NCI-H2171 treated with DMSO at 0.1 percent for 48 hours (cell line): Measurements from ENCODE around the gene STK11.
A peak's percentile ranks its signal among the peaks of the same experiment; 100 is the strongest.
"Not testable (repeated sequence)": the region's sequence is repeated elsewhere in the genome, so short reads cannot be mapped to it uniquely, and the experiment has no call there.

Experiments
- DNase-seq: peaks from one replicate; lab custom pipeline; 2025; lab: John Stamatoyannopoulos, UW

STK11 gene

DNA sequence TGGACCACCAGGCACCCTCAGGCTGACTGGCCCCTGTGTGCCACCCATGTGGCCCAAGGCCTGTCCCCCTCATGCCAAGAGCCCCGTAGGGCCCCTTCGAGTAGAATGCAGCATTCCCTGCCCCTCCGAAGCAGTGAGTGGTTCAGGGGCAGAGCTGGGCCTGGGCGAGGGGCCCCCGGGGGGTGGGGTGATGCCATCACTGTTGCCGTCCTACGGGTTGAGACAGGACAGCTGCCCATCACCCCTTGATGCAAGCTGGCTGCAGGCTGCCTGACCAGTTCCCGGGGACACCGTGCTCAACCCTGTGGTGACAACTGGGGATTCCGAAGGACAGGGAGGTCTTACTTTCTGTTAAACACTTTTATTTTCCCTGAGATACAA lies 36.2 kb upstream of the STK11 start:
- DNase-seq, result no peak

DNA sequence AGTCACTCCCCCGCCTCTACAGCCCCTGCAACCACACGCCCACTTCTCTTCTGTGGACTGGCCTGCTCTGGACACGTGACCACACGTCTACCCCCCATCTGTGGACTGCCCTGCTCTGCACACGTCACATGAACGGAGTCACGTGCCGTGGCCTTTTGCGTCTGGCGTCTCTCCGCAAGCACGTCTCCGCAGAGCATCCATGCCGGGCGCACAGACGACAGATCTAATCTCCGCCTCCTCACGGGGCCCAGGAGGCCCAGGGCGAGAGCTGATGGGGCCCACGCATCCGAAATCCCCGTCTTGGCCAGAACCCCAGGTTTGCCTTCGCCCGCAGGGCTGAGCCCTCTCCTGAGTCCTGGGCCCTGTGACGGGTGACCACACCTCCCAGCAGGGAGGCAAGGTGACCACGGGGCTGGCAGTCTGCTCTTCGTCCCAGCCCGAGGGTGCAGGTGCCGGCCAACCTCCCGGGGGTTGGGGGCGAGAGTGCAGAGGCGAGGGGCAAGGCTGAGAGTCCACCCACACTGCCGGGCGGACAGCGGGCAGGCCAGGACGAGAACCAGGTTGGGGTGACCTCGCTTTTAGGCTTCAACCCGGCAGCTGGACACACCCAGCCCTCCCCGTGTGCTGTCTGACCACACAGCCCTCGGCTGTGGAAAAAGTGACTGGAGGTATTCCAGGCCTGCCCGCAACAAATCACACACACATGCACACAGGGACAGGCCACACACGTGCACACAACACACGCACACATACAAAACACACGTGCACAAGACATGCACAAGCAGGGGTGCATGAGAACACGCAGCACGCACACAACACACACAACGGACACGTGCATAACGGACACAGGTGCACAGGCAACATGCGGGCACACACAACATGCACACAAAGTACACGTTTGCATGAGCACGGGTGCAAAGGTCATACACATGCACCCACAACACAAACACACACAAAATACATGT lies 35.4 kb upstream of the STK11 start:
- DNase-seq, result no peak

DNA sequence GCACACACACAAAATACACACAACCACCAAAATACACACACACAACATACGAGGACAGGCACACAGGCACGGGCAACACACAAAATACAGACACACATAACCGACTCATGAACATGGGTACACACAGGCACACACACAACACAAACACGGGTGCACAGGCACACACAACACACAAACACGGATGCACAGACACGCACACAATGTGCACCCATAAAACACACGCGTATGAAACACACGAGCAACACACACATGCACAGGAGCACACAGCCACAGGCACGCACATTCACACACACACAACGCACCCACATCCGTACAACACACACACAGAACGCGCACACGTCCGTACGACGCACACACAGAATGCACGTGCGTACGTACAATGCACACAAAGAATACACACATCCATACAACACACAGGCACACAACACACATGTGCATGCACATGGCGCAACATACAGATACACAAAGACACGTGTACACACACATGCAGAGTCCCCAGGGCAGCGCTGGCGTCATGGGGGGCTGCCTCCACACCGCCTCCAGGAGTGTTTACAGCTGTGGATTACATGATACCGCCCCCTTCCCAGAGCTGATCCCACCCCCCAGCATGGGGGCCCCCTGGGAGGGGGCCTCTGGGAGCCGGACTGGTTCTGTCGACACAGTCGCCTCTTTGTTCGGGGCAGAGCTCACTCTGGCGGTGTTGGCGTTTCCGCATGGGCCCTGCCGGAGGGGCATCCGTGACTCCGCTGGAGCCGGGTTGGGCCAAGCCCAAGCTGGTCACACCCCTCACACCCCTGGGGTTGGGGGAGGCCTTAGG lies 34.4 kb upstream of the STK11 start:
- no peak for DNase-seq

DNA sequence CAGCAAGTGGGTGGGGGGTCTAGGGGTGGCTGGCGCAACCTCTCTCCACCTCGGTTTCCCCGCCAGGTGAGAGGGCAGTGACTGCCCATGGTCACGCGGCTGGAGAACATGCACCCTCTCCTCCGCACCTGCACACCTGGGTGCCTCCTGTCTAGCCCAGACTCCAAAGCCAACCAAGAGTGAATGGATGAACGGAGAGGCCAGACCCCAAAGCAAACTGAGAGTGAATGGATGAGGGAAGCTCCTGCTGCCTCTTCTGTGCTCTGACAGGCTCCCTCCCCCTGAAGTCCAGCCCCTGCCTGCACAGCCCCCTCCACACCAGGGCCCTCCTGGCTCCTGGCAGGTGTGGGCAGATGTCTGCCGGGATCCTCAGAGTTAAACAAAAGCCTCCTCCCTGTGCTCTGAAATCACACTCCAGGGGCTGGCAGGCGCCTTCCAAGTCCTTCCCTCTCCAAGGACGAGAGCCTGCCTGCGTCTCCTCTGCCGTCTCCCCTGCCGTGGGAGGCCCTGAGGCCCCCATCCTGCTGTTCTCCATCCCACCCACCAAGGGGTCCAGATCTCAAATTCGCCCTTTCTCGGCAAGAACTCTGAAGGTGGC lies 33.7 kb upstream of the STK11 start:
- peak; percentile 80 for DNase-seq

DNA sequence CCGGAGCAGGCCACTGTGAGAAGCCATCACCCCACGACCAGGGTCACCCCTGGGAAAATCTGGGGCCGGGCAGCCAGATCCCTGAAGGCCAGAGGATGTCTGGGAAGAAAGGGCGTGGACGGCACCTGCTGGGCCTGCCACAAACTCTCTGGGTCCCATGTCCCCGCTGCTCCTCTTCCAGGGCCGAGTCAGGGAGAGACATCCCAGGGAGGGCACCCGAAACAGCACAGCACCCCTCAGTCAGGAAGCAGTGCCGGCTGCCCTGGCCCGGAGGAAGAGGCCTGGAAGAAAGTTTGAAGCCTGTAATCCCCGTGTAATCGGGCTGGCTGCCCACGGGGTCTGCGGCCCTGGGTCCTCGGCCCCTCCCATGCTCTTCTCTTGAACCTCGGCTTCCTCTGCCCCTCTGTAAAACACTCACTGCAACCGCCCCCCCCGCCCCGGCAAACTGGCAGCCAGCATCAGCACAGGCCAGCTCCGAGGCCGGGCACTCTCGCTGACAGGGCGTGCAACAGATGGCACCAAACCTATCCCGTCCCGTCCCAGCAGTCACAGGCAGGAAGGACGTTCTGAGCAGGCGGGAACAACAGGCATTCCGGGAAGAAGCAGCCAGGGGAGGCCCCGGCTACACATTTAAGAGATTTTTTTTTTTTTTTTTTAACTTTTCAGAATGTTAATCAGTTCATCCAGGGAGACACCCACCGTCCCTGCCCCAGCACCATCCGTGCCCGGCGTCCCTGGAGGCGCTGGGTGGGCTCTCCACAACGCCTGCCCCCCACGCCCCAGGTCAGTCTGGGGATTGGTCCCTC lies 33.0 kb upstream of the STK11 start:
- DNase-seq, result peak; percentile 63

DNA sequence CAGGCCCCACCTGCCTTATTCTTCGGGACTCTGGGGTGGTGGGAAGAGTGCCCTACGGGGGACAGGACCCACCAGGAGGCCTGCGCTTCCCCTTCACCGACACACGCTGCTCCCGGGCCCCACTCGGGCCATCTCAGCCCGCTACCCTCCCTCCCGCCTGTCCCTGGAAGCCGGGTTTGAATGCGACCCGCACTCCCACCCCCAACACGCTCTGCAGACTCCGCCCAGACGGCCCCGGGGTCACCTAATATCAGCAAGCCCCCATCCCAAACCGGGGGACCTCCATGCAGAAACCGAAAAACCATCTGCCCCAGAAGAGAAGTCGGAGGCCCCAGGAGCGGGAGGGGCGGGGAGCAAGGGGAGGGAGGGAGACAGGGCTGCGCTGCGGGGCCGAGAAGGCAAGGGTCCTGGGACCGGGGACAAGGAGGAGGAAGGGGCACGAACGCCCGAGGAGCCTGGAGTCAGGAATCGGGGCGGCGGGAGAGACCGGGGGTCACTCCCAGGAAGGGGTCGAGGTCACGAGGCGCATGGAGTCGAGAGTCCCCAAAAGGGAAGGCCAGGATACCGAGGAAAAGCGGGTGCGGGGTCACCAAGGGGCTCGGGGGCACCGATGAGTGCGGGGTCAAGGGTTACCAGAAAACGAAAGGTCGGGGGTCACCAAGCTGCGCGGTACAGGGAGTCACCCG lies 32.3 kb upstream of the STK11 start:
- no peak for DNase-seq

DNA sequence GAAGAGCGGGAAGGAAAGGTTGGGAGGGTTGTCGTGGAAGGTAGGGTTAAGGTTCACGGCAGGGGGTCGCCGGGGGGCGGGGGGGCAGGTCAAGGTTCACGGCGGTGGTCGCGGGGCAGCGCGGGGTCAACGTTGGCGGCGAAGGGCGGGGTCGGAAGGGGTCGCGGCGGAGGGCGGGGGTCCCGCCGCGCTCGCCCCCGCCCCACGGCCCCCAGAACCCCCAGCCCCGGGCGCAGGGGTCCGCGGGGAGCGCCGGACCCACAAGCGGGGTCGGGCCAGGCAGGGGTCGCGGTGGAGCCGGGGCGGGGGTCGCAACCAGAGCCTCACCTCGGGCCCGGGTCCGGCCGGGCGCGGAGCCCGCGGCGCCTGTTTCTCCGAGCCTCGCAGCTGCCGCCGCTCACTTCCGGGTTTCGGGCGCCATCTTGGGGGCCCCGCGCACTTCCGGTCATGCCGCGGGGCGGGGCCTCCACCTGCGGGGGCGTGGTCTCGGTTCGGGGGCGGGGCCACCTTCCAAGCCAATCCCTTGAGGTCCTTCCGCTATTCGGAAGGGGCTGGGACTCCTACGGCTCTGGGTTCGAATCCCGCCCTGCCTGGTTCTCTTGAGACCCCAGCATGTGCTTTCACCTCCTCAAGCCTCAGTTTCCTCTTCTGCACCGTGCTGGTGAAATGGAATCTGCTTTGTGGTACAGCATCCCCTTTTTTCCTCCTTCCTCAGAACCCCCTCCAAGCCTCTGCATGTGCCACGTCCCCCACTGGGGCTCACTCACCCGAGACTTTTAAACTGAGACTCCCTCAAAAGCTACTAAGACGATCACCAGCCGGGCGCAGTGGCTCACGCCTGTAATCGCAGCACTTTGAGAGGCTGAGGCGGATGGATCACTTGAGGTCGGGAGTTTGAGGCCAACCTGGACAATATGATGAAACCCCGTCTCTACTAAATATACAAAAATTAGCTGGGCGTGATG lies 31.5 kb upstream of the STK11 start, which contains the start of gene SBNO2:
Gene SBNO2 (minus strand): TSS at position 424 of the 965 bp plus-strand sequence. CDS start 19,992 bp downstream, outside the sequence.
- peak; percentile 71 for DNase-seq

DNA sequence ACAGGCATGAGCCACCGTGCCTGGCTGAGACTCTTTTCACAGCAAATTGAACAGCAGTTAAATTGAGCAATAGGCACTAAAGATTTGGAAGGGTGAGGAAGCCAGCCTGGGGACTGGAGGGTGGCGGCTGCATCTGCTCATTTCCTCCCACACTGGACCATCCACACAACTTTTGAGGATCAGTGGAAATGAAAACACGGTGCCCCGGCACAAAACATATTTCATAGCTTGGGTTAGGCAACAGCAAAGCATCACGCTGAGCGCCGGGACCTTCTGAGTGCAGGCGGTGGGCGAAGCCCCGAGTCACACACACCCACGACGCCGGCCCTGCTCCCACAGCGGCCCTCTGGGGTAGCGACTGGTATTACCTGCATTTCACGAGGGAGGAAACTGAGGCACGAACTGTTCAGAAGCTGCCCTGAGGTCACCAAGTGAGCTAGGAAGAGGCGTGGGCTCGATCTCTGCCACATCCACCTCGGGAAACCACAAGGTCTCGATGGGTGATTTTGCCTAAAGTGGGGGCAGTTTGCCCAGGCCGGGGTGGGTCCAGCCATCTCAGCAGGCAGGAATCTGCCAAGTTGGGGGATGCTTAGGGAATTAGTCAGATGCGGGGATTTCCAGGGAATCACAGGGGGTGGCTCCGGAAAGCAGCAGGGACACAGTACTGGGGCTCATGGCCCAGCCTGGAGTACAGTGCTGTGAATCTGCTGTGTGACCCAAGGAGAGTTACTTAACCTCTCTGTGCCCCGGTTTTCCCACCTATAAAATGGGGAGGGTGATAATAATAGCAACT lies 28.1 kb upstream of the STK11 start:
- DNase-seq, result peak; percentile 15

DNA sequence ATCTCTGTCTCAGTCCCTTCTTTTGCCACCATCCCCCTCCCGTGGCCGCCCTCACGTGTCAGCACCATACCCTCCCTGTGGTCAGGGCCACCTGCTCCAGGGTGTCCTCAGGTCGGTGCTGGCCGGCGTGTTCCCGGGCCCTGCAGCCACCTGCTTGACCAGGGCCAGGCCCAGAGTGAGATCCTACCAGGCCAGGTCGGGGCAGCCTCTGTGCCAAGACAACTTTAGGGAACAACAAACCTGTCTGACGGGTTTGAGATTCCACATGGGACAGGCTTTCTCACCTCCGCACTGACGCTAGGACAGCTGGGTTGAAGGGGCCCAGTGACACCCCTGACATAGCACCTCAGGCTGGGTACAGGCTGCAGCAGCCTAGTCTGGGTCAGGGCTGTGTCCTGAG lies 24.0 kb upstream of the STK11 start:
- no peak for DNase-seq

DNA sequence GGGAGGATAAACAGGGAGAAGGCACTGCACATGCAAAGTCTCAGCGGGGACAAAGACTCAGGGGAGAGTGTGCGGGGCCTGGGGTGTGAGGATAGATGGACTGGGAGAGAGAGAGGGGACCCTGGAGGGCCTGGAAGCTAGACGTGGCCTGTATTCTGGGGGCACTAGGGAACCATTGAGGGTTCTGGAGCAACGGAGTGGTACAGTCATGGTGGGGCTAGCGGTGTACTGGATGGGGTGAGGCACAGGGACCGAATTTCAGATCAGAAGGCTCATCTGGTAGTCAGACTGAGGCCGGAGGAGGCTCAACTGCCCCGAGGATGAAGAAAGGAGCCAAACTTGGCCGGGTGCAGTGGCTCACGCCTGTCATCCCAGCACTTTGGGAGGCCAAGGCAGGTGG lies 23.5 kb upstream of the STK11 start:
- DNase-seq, result no peak

DNA sequence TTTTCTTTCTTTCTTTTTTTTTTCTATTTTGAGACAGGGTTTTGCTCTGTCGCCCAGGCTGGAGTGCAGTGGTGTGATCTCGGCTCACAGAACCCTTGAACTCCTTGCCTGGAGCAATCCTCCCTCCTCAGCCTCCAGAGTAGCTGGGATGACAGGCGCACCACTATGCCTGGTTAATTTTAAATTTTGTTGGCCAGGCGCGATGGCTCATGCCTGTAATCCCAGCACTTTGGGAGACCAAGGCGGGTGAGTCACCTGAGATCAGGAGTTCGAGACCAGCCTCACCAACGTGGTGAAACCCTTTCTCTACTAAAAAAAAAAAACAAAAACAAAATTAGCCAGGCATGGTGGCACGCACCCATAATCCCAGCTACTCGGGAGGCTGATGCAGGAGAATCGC lies 22.9 kb upstream of the STK11 start:
- no peak for DNase-seq

DNA sequence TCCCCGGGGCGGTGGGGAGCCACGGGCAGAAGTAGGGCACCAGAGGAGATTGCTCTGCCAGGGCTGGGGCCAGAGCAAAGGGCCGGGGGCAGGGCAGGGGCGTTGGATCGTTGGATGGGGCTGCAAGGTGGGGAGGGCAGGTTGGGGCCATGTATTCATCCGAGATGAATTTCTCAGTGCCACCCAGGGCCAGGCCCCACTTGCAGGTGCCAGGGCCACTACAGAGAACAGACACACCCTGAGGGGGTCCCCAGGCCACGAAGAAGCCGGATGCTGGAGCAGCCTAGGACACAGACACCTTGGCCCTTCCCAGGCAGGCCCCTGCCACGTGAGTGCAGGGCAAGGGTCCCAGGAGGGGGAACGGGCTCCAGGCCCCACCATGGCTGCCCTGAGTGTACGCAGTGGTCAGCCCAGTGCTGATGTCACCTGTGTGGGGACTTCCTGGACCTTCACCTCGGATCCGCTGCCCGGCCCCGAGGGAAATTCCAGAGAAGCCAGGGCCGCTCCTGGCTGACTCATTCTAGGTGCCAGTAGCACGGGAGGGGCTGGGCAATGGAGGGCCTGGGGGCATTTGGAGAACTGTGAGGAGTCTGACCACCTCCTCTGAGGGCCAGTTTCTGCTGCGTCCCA lies 21.9 kb upstream of the STK11 start:
- DNase-seq, result no peak

DNA sequence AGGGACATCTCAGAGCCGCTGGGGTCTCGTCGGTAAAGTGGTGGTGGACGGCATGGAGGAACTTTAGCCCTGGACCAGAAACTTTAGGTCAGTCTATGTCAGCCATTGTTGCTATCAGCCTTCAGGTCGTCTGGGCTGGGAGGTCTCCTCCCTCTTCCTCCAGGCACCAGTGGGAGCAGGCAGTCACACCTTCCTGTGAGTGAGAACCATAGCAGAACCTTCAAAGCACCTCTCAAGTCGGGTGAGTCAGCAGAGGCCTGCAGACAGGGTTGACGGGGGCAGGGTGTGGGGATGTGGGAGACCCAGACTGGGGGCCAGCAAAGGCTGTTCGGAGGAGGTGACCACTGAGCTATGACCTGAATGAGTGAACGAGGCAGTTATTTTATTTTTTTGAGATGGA lies 16.2 kb upstream of the STK11 start:
- DNase-seq, result no peak

DNA sequence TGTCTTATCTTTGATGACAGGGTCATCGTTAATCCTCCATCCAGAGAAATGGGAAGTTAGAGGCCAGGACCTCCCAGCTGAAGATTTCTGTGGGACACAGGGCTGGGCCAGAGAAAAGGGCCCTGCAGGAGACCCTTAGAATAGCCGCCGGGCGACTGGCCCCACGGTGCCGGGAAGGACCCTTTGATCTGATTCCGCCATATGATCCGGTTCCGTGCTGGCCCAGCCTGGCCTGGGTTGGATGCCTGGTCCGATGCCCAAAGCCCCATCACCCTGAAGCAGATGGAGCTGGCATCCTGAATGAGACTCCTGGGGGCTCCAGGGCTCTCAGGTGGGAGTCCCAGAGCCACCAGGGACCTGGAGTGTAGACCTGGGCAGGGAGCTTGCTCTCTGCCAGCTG lies 6.0 kb upstream of the STK11 start:
- no peak for DNase-seq

DNA sequence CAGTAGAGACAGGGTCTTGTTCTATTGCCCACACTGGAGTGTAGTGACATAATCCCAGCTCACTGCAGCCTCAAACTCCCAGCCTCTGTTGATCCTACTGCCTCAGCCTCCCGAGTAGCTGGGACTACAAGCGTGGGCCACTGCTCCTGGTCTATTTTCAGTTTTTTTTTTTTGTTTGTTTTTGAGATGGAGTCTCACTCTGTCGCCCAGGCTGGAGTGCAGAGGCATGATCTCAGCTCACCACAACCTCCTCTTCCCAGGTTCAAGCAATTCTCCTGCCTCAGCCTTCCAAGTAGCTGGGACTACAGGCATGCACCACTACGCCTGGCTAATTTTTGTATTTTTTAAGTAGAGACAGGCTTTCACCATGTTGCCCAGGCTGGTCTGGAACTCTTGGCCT lies 5.0 kb upstream of the STK11 start:
- DNase-seq, result not testable (repeated sequence)

DNA sequence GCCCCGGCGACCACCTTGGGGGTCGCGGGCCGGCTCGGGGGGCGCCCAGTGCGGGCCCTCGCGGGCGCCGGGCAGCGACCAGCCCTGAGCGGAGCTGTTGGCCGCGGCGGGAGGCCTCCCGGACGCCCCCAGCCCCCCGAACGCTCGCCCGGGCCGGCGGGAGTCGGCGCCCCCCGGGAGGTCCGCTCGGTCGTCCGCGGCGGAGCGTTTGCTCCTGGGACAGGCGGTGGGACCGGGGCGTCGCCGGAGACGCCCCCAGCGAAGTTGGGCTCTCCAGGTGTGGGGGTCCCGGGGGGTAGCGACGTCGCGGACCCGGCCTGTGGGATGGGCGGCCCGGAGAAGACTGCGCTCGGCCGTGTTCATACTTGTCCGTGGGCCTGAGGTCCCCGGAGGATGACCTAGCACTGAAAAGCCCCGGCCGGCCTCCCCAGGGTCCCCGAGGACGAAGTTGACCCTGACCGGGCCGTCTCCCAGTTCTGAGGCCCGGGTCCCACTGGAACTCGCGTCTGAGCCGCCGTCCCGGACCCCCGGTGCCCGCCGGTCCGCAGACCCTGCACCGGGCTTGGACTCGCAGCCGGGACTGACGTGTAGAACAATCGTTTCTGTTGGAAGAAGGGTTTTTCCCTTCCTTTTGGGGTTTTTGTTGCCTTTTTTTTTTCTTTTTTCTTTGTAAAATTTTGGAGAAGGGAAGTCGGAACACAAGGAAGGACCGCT lies 729 bp downstream of the STK11 start:
- DNase-seq, result no peak

DNA sequence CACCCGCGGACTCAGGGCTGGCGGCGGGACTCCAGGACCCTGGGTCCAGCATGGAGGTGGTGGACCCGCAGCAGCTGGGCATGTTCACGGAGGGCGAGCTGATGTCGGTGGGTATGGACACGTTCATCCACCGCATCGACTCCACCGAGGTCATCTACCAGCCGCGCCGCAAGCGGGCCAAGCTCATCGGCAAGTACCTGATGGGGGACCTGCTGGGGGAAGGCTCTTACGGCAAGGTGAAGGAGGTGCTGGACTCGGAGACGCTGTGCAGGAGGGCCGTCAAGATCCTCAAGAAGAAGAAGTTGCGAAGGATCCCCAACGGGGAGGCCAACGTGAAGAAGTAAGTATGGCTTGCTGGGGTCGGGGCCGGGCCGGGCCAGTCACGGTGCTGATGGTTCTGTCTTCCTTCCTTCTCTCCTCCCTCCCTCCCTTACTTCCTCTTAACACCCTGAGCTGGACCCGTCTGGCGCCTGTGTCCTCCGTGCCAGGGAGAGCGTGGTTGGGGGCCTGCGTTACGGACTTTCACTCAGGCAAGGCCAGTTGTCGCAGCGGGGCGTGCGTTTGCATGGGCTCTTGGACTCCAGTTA lies 1.4 kb downstream of the STK11 start:
- DNase-seq, result no peak

DNA sequence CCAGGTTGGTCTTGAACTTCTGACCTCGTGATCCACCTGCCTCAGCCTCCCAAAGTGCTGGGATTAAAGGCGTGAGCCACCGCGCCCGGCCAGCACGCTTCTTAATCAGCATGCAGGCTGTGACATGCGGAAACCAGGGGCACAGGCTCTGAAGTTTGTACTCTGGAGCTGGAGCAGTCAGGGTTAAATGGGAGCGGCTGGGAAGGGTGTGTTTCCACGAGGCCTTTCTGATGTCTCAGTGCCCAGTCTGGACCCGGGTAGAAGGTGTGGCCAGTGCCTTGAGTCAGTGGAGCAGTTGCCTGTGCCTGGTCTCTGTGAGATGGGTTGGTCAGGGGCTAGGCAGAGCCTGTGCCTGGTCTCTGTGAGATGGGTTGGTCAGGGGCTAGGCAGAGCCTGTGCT lies 3.3 kb downstream of the STK11 start:
- DNase-seq, result not testable (repeated sequence)
